Measurements from ENCODE around the gene CPLX3.

DNA sequence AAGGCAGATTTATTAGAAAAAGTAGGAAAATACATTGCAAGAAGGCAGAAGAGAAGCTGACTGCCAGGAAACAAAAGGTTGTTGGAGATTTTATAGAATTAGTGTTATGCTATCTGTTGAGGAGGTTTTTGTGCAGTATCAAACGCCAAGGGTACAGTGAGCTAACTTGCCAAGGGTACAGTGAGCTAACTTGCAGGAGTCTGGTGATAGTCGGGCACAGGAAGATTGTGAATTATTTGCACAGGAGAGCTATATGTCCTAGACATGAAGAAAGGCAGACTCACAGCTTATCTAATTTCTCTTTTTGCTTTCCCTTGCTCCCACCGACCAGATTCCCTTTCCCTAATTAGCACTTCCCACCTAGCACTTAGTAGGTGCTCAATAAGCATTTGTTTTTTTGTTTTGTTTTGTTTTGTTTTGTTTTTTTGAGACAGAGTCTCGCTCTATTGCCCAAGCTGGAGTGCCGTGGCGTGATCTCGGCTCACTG lies 47.2 kb upstream of the CPLX3 start:
- TF ChIP-seq, protein P1, sequence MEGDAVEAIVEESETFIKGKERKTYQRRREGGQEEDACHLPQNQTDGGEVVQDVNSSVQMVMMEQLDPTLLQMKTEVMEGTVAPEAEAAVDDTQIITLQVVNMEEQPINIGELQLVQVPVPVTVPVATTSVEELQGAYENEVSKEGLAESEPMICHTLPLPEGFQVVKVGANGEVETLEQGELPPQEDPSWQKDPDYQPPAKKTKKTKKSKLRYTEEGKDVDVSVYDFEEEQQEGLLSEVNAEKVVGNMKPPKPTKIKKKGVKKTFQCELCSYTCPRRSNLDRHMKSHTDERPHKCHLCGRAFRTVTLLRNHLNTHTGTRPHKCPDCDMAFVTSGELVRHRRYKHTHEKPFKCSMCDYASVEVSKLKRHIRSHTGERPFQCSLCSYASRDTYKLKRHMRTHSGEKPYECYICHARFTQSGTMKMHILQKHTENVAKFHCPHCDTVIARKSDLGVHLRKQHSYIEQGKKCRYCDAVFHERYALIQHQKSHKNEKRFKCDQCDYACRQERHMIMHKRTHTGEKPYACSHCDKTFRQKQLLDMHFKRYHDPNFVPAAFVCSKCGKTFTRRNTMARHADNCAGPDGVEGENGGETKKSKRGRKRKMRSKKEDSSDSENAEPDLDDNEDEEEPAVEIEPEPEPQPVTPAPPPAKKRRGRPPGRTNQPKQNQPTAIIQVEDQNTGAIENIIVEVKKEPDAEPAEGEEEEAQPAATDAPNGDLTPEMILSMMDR (IDR thresholded peaks at IDR 0.05; ENCODE audit: low read length): no peak
- no peak for TF ChIP-seq EZH2 (IDR thresholded peaks at IDR 0.05; ENCODE audit: borderline replicate concordance, low read length)

Measured in OCI-LY1 (cell line).